ENCODE data around the gene MLPH.

DNA sequence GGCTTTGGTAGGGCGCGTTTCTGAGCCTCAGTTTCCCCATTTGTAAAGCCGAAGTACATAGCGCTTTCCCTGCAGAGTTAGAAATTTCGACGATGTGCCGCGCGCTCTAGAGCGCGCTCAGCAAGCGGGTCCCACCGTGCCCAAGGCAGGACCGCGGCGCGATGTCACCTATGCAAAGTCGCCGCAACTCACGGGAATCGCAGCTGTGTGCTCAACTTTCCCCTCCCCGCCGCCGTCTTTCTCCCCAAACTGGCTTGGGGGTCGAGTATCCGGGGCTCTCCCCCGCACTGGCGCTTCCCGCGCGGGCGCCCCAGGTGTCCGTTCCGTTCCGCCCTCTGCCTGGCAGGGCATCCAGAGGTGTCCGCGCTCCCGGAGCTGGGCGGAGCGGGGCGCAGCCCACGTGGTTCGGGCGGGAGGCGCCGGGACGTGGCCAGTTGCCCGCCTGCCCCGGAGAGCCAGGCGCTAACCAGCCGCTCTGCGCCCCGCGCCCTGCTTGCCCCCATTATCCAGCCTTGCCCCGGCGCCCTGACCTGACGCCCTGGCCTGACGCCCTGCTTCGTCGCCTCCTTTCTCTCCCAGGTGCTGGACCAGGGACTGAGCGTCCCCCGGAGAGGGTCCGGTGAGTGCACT, at the start of gene MLPH:
- TF ChIP-seq, protein P1, sequence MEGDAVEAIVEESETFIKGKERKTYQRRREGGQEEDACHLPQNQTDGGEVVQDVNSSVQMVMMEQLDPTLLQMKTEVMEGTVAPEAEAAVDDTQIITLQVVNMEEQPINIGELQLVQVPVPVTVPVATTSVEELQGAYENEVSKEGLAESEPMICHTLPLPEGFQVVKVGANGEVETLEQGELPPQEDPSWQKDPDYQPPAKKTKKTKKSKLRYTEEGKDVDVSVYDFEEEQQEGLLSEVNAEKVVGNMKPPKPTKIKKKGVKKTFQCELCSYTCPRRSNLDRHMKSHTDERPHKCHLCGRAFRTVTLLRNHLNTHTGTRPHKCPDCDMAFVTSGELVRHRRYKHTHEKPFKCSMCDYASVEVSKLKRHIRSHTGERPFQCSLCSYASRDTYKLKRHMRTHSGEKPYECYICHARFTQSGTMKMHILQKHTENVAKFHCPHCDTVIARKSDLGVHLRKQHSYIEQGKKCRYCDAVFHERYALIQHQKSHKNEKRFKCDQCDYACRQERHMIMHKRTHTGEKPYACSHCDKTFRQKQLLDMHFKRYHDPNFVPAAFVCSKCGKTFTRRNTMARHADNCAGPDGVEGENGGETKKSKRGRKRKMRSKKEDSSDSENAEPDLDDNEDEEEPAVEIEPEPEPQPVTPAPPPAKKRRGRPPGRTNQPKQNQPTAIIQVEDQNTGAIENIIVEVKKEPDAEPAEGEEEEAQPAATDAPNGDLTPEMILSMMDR (IDR thresholded peaks at IDR 0.05; ENCODE audit: insufficient read depth, low read length) = no peak
- no peak for TF ChIP-seq POLR2AphosphoS5 (IDR thresholded peaks at IDR 0.05; ENCODE audit: low read depth)
- TF ChIP-seq, protein P2, sequence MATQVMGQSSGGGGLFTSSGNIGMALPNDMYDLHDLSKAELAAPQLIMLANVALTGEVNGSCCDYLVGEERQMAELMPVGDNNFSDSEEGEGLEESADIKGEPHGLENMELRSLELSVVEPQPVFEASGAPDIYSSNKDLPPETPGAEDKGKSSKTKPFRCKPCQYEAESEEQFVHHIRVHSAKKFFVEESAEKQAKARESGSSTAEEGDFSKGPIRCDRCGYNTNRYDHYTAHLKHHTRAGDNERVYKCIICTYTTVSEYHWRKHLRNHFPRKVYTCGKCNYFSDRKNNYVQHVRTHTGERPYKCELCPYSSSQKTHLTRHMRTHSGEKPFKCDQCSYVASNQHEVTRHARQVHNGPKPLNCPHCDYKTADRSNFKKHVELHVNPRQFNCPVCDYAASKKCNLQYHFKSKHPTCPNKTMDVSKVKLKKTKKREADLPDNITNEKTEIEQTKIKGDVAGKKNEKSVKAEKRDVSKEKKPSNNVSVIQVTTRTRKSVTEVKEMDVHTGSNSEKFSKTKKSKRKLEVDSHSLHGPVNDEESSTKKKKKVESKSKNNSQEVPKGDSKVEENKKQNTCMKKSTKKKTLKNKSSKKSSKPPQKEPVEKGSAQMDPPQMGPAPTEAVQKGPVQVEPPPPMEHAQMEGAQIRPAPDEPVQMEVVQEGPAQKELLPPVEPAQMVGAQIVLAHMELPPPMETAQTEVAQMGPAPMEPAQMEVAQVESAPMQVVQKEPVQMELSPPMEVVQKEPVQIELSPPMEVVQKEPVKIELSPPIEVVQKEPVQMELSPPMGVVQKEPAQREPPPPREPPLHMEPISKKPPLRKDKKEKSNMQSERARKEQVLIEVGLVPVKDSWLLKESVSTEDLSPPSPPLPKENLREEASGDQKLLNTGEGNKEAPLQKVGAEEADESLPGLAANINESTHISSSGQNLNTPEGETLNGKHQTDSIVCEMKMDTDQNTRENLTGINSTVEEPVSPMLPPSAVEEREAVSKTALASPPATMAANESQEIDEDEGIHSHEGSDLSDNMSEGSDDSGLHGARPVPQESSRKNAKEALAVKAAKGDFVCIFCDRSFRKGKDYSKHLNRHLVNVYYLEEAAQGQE (IDR thresholded peaks at IDR 0.05; ENCODE audit: insufficient replicate concordance, low read depth) = no peak

Measured in HL-60 (cell line).